ENCODE data around the gene SARS1. TPM values are rescaled to one million over a fixed set of nuclear protein-coding genes. Genes with fewer than 3 reads are reported as not detected.
A peak's percentile ranks its signal among the peaks of the same experiment; 100 is the strongest.
"Not testable (repeated sequence)": the region's sequence is repeated elsewhere in the genome, so short reads cannot be mapped to it uniquely, and the experiment has no call there.

SARS1 gene
- total RNA-seq, 1 experiment from 2014 or later = 232 TPM

DNA sequence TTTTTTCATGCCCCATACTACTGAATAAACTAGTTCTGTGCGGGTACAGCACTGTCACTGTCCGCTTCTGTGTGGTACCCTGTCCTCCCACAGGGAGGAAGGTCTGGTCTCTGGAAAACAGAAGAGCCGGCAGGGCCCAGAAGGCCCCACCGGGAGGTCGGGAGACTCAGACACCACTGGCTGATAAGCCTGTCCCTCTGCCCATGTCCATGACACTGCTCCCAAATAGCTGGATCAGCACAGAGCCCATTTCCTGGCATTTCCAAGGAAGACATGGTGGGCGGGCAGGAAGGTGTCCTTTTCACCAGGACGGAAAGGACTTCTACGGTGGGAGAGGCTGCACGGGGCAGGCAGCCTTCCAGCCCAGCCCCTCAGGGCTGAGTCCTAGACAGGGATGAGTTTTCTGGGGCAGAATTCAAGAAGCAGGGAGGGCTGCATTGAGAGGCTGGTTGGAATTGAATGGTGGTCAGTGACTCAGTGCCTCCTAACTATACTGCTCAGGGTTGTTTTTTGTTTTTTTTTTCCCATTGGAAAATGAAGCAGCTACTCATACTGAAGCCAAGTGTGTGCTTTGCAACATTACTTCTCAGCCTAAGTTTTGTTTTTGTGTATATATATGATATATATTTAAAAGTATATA is 62.1 kb downstream of the SARS1 start:
- peak; percentile 35 for DNase-seq (ENCODE audit: low spot score)

DNA sequence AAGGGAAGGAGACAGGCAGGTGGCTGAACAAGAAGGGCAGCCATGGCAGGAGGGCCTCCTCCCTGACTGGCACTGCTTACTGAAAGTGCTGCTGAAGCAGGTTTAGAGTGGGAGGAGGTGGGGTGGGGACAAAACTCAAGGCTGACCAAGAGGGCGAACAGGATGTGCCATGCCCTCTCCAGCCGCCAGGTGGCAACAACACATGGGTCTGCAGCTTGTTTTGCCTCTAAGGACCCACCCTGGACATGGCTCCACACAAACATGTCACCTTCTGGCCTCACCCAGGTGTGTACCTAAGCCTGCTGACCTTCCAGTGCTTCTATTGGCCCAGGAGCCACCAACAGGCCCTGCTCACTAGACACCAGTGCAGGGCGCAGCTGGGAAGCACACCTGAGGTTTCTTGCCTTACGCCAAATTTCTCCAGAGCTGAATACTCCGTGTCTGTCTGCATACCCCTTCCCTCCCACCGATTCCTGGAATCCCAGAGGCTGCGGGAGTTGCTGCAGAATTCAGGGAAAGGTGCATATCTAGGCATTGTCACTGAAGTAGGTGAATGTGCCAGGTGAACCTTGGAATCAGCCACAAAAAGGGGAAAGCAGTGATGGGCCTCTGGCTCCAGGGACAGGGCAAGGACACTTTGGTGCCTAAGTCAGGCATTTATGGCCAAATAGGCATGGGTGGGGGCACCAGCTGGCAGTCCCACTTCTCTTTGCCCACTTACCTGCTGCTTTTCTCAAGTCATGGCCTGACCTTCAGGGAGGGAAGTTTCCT is 63.9 kb downstream of the SARS1 start:
- DNase-seq (ENCODE audit: low spot score) = peak; percentile 79

DNA sequence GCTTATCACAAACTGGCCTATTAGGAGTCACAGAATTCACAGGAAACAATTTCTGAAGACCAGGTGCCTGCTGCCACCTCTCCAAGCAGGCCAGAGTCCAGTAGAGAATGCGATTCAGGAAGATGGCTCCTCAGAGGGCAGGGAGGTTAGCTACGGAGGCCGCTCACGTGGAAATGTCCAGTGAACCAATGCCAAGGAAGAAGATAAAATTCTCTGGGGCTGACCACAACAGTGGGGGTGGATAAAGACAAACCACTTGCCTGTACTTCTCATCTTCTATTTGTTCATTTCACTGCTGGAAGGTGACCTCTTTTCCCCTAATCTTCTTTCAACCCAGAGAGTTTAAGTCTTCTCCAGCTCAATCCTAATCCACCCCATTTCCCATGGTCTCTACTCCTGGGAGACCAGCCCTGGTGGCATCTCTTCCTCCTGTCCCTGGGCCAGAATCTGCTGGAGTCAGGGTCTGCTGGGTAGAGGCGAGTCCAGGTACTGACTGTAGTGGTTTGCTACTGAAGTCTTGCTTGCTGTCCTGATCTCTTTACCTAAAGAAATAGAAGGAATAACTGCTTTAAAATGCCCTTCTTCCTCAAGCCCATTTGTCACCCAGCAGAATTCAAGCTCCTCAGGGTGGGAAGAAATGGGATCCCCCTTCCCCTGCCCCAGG is 66.0 kb downstream of the SARS1 start:
- no peak for DNase-seq (ENCODE audit: low spot score)

DNA sequence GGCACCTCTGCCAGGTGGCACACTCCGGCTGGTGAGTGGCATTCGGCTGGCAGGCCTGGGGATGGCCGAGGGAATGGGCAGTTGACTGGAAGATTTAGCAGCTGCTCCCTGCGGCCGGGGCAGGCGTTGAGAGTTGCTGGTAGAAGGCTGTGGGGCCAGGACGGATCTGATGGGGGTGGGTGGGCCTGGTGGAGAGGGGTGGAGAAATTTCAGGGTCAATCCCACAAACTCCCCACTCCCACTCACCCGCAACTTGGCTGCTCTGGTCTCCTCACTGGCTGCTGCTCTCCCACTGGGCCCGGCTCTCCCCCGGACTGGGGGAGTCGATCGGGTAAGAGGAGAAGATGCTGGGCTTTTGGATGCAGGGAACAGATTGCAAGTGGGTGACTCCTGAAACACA is 67.1 kb downstream of the SARS1 start:
- DNase-seq (ENCODE audit: low spot score) = no peak

DNA sequence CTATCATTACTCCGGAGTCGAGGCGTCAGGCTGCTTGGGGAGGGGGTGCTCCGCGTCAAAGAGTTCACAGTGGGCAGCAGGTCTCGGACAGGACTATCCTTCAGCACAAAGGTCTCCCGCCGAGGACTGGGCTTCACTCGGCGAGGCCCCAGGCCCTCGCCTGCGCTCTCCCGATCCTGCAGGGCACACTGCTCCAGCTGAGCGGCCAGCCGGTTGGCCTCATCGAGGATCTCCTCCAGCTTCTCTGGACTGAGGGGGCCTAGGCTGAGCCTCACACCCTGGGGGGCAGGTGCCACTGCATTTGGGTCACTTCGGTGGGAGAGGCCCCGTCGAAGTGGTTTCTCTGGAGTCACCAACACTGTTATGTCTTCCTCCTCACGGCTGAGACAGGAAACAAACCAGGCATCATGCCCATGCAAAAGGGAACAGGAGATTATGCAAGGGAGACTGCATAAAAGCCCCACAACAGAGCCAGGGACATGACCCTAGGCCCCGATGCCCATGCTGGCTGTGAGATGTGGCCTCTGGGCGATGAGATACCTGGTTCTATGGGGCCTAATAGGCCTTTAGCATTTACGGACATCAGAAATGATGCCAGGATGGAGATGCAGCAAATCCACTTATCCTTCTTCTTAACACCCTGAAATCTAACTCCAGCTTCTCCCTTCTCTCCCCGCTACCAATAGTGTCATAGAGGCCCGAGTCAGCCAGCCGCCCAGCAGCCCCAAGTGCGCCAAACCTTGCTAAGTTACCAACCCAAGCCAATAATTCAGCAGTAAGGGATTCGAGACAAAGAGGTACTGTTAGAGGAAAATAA is 68.2 kb downstream of the SARS1 start:
- DNase-seq (ENCODE audit: low spot score) = no peak

DNA sequence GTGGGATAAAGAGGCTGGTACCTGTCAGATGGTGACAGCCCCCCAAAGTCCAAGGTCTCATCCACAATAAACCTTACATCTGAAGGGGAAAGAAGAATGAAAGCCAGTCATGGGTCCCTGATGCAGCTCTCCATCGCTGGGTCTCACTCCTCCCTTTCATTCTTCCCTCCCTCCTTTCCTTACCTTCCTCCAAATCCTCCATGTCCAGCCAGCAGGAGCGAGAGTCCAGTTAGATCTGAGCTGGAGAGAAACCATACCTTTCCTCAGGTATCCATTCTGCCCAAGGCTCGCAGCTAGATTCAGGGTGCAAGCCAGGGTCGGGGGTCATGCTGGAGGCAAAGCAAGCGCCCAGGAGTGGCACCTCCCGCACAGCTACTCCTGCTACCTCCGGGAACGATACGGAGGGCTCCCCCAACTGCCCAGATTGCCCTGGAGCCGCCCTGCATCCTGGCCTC is 68.8 kb downstream of the SARS1 start:
- DNase-seq (ENCODE audit: low spot score) = no peak

DNA sequence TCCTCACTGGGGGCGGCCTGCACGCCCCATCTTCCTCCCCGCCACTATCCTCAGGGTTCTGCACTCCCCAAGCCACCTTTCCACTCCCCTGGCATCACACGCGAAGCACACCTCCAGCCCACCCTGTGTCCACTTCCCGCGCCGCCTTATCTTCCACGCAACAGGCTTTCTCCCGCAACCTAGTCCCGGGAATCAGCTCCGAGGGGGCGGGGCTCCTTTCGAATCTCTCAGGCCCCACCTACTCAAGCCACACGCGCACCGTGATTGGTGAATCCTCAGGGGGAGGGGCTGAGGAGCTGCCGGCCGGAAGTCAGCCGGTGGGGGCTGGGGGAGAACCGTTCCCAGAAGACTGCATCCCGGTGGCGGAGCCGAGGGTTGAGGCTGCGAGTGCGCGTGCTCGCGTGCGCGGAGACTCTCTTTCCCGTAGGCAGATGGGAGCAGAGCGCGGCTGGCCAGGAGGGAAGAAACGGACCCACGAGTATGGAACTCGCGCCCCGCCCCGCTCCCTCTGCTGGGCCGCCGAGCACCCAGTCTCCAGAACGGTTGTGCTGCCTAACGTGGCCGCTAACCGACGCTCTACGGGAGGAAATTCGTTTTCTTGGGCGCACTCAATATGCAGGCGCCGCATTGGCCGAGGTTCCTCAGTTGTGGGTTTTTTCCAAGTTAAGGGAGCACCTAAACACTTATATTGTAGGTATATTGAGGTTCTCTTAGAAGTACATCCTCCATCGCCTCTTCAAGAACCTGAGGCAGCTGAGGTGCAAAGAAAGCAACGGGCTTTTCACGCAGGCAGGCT is 69.4 kb downstream of the SARS1 start, which contains the start of gene PSRC1:
PSRC1 (minus strand) TSS at position 194 of the 796 bp plus-strand sequence.
- peak; percentile 89 for DNase-seq (ENCODE audit: low spot score)

DNA sequence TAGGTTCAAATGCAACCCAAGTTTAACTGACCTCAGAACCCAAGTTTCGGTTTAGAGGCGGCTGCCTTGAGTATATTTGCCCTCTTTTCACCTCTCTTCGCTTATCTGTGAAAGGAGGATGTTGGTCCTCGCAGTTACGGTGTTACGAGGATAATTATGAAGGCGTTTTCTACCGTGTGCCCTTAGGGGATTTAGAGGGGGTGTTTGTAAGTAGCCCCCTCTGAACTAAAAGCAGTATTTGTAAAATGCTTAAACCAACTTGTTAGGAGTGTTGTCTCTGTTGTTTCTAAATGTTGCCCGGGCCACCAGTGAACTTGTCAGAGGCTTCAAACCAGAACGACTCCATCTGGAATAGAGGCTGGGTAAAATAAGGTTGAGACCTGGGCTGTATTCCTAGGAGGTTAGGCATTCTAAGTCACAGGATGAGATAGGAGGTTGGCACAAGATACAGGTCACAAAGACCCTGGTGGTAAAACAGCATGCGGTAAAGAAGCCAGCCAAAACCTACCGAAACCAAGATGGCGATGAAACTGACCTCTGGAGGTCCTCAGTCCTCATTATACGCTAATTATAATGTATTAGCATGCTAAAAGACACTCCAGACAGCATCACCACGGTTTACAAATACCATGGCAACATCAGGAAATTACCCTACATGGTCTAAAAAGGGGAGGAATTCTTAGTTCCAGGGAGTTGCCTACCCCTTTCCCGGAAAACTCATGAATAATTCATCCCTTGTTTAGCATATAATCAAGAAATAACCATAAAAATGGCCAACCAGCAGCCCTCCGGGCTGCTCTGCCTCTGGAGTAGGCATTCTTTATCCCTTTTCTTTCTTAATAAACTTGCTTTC is 70.3 kb downstream of the SARS1 start:
- DNase-seq (ENCODE audit: low spot score) = no peak

DNA sequence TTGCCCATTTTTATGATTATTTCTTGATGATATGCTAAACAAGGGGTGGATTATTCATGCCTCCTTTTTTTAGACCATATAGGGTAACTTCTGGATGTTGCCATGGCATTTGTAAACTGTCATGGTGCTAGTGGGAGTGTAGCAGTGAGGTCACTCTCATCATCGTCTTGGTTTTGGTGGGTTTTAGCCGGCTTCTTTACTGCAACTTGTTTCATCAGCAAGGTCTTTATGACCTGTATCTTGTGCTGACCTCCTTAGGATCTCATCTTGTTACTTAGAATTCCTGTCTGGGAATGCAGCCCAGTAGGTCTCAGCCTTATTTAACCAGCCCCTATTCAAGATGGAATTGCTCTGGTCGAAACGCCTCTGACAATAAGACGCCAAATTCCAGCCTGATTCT is 73.0 kb downstream of the SARS1 start:
- not testable (repeated sequence) for DNase-seq (ENCODE audit: low spot score)

Other genes with a start within 250 kb of the SARS1 start
- 19.5 and 29.4 TPM in 2 replicates for gene WDR47, start 171.8 kb upstream of the SARS1 start, total RNA-seq (2014; rRNA removed; shearing (Covaris generic))
- gene TAF13, start 137.9 kb upstream of the SARS1 start, total RNA-seq (2014; rRNA removed; shearing (Covaris generic)) = 66.7 and 78.1 TPM in 2 replicates
- gene TMEM167B, start 123.2 kb upstream of the SARS1 start, total RNA-seq (2014; rRNA removed; shearing (Covaris generic)) = 16.0 and 17.2 TPM in 2 replicates
- gene ELAPOR1, start 99.8 kb upstream of the SARS1 start, total RNA-seq (2014; rRNA removed; shearing (Covaris generic)) = 1.7 and 3.2 TPM in 2 replicates
- 10.3 and 14.9 TPM in 2 replicates for gene CELSR2, start 35.6 kb downstream of the SARS1 start, total RNA-seq (2014; rRNA removed; shearing (Covaris generic))
- 32.7 and 42.3 TPM in 2 replicates for gene PSRC1, start 69.2 kb downstream of the SARS1 start, total RNA-seq (2014; rRNA removed; shearing (Covaris generic))
- gene MYBPHL, start 93.1 kb downstream of the SARS1 start, total RNA-seq (2014; rRNA removed; shearing (Covaris generic)) = 1.8 TPM in 1 of 2 replicates, not detected in the other
- gene SORT1, start 184.0 kb downstream of the SARS1 start, total RNA-seq (2014; rRNA removed; shearing (Covaris generic)) = 15.9 and 22.7 TPM in 2 replicates
- gene PSMA5, start 212.5 kb downstream of the SARS1 start, total RNA-seq (2014; rRNA removed; shearing (Covaris generic)) = 142 and 190 TPM in 2 replicates

All from A172 (cell line).